ENCODE measurements around the gene SERPINA5.

DNA sequence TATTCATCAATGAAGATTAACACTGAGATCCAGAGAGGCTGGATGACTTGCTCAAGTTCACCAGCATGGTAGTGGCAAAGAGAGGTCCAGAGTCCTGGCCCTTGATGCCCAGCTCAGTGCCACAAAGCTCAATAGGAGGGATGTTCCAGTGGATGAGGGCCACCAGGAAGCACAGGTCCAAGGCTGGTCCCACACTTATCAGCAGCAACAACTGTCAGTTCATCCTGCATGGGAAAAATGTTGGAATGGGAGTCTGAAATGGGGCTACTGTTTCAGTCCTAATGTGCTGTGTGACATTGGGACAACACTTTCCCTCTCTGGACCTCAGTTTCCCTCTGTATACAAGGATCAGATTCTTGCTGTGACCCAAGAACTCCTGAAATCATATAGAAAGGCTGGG lies 11.2 kb downstream of the SERPINA5 start:
- TF ChIP-seq, protein P1, sequence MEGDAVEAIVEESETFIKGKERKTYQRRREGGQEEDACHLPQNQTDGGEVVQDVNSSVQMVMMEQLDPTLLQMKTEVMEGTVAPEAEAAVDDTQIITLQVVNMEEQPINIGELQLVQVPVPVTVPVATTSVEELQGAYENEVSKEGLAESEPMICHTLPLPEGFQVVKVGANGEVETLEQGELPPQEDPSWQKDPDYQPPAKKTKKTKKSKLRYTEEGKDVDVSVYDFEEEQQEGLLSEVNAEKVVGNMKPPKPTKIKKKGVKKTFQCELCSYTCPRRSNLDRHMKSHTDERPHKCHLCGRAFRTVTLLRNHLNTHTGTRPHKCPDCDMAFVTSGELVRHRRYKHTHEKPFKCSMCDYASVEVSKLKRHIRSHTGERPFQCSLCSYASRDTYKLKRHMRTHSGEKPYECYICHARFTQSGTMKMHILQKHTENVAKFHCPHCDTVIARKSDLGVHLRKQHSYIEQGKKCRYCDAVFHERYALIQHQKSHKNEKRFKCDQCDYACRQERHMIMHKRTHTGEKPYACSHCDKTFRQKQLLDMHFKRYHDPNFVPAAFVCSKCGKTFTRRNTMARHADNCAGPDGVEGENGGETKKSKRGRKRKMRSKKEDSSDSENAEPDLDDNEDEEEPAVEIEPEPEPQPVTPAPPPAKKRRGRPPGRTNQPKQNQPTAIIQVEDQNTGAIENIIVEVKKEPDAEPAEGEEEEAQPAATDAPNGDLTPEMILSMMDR (IDR thresholded peaks at IDR 0.05) = no peak
- TF ChIP-seq EZH2 (IDR thresholded peaks at IDR 0.05; ENCODE audit: borderline replicate concordance, insufficient read depth, low read depth, low read length, poor library complexity, severe bottlenecking) = no peak
